GM12873 (cell line): ENCODE data around the gene CAND1.

ENCODE experiments used
- TF ChIP-seq, protein P1 (sequence below): IDR thresholded peaks from 2 replicates; pipeline ENCODE4 v1.5.1; 2012; ENCODE audit warnings: low read depth, mild to moderate bottlenecking, moderate library complexity, low read length, control low read depth; ENCODE audit not compliant: insufficient read depth; ENCODE audit errors: missing control alignments

Gene CAND1

GRCh38 chr12:67269633-67270573 is 745 bp downstream of the CAND1 start:
- TF ChIP-seq, protein P1, sequence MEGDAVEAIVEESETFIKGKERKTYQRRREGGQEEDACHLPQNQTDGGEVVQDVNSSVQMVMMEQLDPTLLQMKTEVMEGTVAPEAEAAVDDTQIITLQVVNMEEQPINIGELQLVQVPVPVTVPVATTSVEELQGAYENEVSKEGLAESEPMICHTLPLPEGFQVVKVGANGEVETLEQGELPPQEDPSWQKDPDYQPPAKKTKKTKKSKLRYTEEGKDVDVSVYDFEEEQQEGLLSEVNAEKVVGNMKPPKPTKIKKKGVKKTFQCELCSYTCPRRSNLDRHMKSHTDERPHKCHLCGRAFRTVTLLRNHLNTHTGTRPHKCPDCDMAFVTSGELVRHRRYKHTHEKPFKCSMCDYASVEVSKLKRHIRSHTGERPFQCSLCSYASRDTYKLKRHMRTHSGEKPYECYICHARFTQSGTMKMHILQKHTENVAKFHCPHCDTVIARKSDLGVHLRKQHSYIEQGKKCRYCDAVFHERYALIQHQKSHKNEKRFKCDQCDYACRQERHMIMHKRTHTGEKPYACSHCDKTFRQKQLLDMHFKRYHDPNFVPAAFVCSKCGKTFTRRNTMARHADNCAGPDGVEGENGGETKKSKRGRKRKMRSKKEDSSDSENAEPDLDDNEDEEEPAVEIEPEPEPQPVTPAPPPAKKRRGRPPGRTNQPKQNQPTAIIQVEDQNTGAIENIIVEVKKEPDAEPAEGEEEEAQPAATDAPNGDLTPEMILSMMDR: peak; percentile 1

DNA sequence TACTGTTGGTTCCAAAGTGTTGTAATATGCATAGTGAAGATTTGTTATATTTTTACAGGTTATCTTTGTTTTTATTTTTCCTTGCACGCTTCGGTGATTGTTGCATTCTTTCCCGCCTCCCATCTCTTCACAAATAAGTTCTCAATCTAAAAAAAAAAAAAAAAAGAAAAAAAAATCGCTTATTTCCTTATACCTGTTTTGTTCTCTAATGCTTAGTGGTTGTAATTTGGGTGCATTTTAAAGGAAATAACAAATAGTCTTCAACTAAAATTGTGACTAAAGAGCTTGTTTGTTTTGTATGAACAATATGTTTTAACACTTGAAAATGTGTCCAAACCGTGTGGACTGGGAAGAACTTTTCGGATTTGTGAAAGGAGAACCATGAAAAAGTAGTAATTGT is 1.5 kb downstream of the CAND1 start:
- TF ChIP-seq, protein P1: no peak

- TF ChIP-seq, protein P1: no peak
Measured at GRCh38 chr12:67271976-67272375, 2.8 kb downstream of the CAND1 start.

GRCh38 chr12:67274186-67274585 is 5.0 kb downstream of the CAND1 start:
- TF ChIP-seq, protein P1: no peak

- TF ChIP-seq, protein P1: no peak
Measured at GRCh38 chr12:67275380-67275913, 6.3 kb downstream of the CAND1 start.

DNA sequence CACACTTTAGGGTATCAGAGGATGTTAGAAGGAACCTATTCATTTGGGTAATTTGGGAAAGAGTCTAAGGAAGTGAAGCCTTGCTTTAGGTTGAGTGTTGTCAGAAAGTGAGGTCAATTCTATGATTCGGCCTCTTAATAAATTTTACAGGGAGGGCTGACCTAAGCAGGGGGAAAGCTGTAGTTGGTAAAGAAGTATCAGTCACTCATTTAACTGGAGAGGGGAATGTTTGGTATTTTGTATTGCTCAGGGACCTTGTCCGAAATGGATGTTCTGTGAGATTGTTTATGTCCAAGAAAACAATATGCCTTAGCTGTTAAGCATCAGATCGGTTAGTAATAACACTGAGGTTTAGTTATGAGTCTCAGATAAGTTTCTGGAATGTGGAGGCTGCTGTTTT is 7.3 kb downstream of the CAND1 start:
- TF ChIP-seq, protein P1: no peak

- TF ChIP-seq, protein P1: no peak
Measured at GRCh38 chr12:67279637-67280036, 10.5 kb downstream of the CAND1 start.
